Measurements from ENCODE around the gene JAKMIP1. TPM values are rescaled to one million over a fixed set of nuclear protein-coding genes. Genes with fewer than 3 reads are reported as not detected.

Gene JAKMIP1
- total and polyA plus RNA-seq, 2 experiments from 2014 or later: not detected

- peaks cover 15% of the 10 kb centered on the region for H3K27me3 ChIP-seq (replicated peaks; ENCODE audit: insufficient read depth)
- no peaks in the 10 kb centered on the region for H3K9me2 ChIP-seq (ENCODE audit: insufficient read depth)
- H3K79me2 ChIP-seq (ENCODE audit: insufficient read depth): no peaks in the 10 kb centered on the region
- H3K36me3 ChIP-seq (ENCODE audit: low read depth): no peaks in the 10 kb centered on the region
- H3K4me2 ChIP-seq (ENCODE audit: unreplicated experiment): no peak overlapping the region
- no peaks in the 10 kb centered on the region for H3F3A ChIP-seq (ENCODE audit: insufficient read depth)
- no peak overlapping the region for H2AFZ ChIP-seq
- 11% methylated on average over 44 to 75 of the region's 84 CpGs for WGBS, 2 experiments (ENCODE audit: low coverage in 1 of 2, low lambda C conversion rate in 2 of 2, missing lambda C conversion rate in 2 of 2)
- in situ Hi-C loops (cut with MboI): no loop called here
- no peak overlapping the region for H3K4me3 ChIP-seq
- no peaks in the 10 kb centered on the region for H3K9me3 ChIP-seq (ENCODE audit: low read depth)
- H3K9ac ChIP-seq: no peak overlapping the region
- no peak overlapping the region for H3K27ac ChIP-seq
- H3K4me1 ChIP-seq (ENCODE audit: insufficient read depth): no peaks in the 10 kb centered on the region
- DNase-seq: peak; percentile 49
- TF ChIP-seq EZH2 (IDR thresholded peaks at IDR 0.05; ENCODE audit: insufficient read depth, poor library complexity, severe bottlenecking) (no peak), EZH2phosphoT487 (IDR thresholded peaks at IDR 0.05; ENCODE audit: insufficient read depth, low read depth) (no peak)
- no peaks in the 10 kb centered on the region for H4K20me1 ChIP-seq (ENCODE audit: insufficient read depth)
Measured at GRCh38 chr4:6221851-6222760, 21.8 kb upstream of the JAKMIP1 start.

DNA sequence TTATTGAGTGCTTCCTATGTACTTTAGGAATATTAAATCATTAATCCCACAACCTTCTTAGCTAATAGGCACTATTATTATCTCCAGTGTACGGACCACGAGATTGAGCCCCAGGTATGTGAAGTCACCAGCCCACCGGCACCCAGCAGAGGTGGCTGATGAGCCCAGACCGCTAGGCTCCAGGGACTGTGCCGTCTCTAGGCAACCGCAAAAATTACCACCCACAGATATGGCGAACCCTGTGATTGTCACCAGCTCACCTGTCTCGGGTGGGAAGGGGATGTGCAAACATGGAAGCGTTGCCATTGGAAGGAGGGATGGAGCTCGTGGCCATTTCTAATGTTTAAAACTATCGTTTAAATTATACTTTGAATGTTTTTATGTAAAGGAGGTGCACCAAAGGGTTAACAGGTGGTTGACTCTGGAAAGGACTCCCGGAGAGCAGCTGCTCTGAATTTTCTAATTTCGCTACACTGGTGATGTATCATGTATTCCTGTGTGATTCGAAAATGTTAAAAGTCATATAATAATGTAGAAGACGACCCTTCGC is 21.0 kb upstream of the JAKMIP1 start:
- in situ Hi-C loops (cut with MboI): no loop called here
- no peaks in the 10 kb centered on the region for H3F3A ChIP-seq (ENCODE audit: insufficient read depth)
- H3K27ac ChIP-seq: no peak overlapping the region
- no peak overlapping the region for H3K4me3 ChIP-seq
- no peaks in the 10 kb centered on the region for H3K36me3 ChIP-seq (ENCODE audit: low read depth)
- H3K9ac ChIP-seq: no peak overlapping the region
- H3K4me1 ChIP-seq (ENCODE audit: insufficient read depth): no peaks in the 10 kb centered on the region
- H3K4me2 ChIP-seq (ENCODE audit: unreplicated experiment): no peak overlapping the region
- H4K20me1 ChIP-seq (ENCODE audit: insufficient read depth): no peaks in the 10 kb centered on the region
- DNase-seq: no peak
- H2AFZ ChIP-seq: no peak overlapping the region
- WGBS, 2 experiments (ENCODE audit: low coverage in 1 of 2, low lambda C conversion rate in 2 of 2, missing lambda C conversion rate in 2 of 2): 14 to 18% methylated on average over 16 of the region's 16 CpGs
- no peaks in the 10 kb centered on the region for H3K9me3 ChIP-seq (ENCODE audit: low read depth)
- H3K79me2 ChIP-seq (ENCODE audit: insufficient read depth): no peaks in the 10 kb centered on the region
- TF ChIP-seq EZH2 (IDR thresholded peaks at IDR 0.05; ENCODE audit: insufficient read depth, poor library complexity, severe bottlenecking) (no peak), EZH2phosphoT487 (IDR thresholded peaks at IDR 0.05; ENCODE audit: insufficient read depth, low read depth) (no peak)
- peaks cover 15% of the 10 kb centered on the region for H3K27me3 ChIP-seq (replicated peaks; ENCODE audit: insufficient read depth)
- no peaks in the 10 kb centered on the region for H3K9me2 ChIP-seq (ENCODE audit: insufficient read depth)

- no peaks in the 10 kb centered on the region for H3K79me2 ChIP-seq (ENCODE audit: insufficient read depth)
- TF ChIP-seq EZH2phosphoT487 (IDR thresholded peaks at IDR 0.05; ENCODE audit: insufficient read depth, low read depth): no peak
Measured at GRCh38 chr4:6217716-6218381, 17.5 kb upstream of the JAKMIP1 start.

DNA sequence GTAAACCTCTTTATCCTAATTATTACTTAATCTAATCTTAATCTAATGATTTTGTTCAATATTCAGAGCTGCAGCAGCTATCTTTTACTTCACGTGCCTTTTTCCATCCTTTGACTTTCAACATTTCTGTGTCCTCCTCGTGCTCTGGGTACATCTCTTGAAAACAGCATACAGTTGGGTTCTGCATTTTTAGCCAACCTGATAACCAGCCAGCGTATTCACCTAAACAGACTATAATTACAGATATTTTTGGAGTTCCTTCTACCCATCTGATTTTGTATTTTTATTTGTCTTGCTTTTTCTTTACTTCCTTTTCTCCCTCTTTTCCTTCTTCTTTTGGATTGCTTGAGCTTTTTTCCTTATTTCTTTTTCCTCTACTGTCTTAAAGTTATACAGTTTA is 16.2 kb upstream of the JAKMIP1 start:
- no peak for DNase-seq
- Histone ChIP-seq H3K27me3 (replicated peaks; ENCODE audit: insufficient read depth) (peaks cover 6% of the 10 kb centered on the region; the same call in 1 of the 2 replicates), H4K20me1 (ENCODE audit: insufficient read depth) (no peaks in the 10 kb centered on the region), H3K9me2 (ENCODE audit: insufficient read depth) (no peaks in the 10 kb centered on the region), H2AFZ (no peak overlapping the region), H3K9me3 (ENCODE audit: low read depth) (no peaks in the 10 kb centered on the region), H3K4me3 (no peak overlapping the region), H3K36me3 (ENCODE audit: low read depth) (no peaks in the 10 kb centered on the region), H3K4me2 (ENCODE audit: unreplicated experiment) (no peak overlapping the region), H3F3A (ENCODE audit: insufficient read depth) (no peaks in the 10 kb centered on the region), H3K9ac (no peak overlapping the region), H3K79me2 (ENCODE audit: insufficient read depth) (no peaks in the 10 kb centered on the region), H3K27ac (no peak overlapping the region), H3K4me1 (ENCODE audit: insufficient read depth) (no peaks in the 10 kb centered on the region)
- 14 to 16% methylated on average over 3 of the region's 3 CpGs for WGBS, 2 experiments (ENCODE audit: low coverage in 1 of 2, low lambda C conversion rate in 2 of 2, missing lambda C conversion rate in 2 of 2)
- in situ Hi-C loops (cut with MboI): no loop called here
- TF ChIP-seq EZH2 (IDR thresholded peaks at IDR 0.05; ENCODE audit: insufficient read depth, poor library complexity, severe bottlenecking): no peak
- TF ChIP-seq EZH2phosphoT487 (IDR thresholded peaks at IDR 0.05; ENCODE audit: insufficient read depth, low read depth): no peak

More at GRCh38 chr4:6217716-6218381, 17.5 kb upstream of the JAKMIP1 start:
- Histone ChIP-seq H3K9me2 (ENCODE audit: insufficient read depth) (no peaks in the 10 kb centered on the region), H3K27ac (no peak overlapping the region), H3K4me3 (no peak overlapping the region), H3K36me3 (ENCODE audit: low read depth) (no peaks in the 10 kb centered on the region), H3K9ac (no peak overlapping the region), H3K9me3 (ENCODE audit: low read depth) (no peaks in the 10 kb centered on the region), H3F3A (ENCODE audit: insufficient read depth) (no peaks in the 10 kb centered on the region), H2AFZ (no peak overlapping the region), H4K20me1 (ENCODE audit: insufficient read depth) (no peaks in the 10 kb centered on the region), H3K4me2 (ENCODE audit: unreplicated experiment) (no peak overlapping the region), H3K27me3 (replicated peaks; ENCODE audit: insufficient read depth) (peaks cover 11% of the 10 kb centered on the region), H3K4me1 (ENCODE audit: insufficient read depth) (no peaks in the 10 kb centered on the region)
- no peak for DNase-seq
- 7 to 12% methylated on average over 1 of the region's 1 CpG for WGBS, 2 experiments (ENCODE audit: low coverage in 1 of 2, low lambda C conversion rate in 2 of 2, missing lambda C conversion rate in 2 of 2)
- in situ Hi-C loops (cut with MboI): no loop called here

Measured in GM23248 (cell line).